Ecto neural progenitor cell (in vitro differentiated cells): Measurements from ENCODE around the gene CHKA.
"Not testable (repeated sequence)": the region's sequence is repeated elsewhere in the genome, so short reads cannot be mapped to it uniquely, and the experiment has no call there.

Experiments used
- DNase-seq: peaks from one replicate; pipeline ENCODE4 v3.0.0-alpha.2; 2018; ENCODE audit warnings: low spot score

CHKA gene

DNA sequence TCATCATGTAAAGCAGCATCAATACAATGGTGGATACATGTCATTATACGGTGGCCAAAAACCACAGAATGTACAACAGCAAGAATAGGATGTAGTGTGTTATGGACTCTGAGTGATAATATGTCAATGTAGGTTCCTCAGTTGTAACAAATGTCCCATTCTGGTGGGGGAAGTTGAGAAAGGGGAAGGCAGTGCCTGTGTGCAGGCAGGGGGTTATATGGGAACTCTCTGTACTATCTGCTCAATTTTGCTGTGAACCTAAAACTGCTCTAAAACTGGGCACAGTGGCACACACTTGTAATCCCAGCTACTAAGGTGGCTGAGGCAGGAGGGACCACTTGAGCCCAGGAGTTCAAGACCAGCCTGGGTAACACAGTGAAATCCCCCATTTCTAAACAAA, 5.9 kb downstream of the CHKA start:
- DNase-seq: no peak

DNA sequence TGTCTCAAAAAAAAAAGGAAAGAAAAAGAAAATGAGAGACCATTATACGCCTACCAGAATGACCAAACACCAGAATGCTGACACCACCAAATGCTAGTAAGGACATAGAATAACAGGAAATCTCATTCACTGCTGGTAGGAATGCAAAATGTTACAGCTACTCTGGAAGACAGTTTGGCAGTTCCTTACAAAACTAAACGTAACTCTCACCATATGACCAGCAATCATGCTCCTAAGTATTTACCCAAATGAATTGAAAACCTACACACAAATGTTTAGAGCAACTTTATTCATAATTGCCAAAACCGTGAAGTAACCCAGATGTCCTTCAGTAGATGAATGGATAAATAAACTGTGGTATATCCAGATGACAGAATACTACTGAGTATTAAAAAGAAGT, 7.2 kb downstream of the CHKA start:
- DNase-seq: no peak

DNA sequence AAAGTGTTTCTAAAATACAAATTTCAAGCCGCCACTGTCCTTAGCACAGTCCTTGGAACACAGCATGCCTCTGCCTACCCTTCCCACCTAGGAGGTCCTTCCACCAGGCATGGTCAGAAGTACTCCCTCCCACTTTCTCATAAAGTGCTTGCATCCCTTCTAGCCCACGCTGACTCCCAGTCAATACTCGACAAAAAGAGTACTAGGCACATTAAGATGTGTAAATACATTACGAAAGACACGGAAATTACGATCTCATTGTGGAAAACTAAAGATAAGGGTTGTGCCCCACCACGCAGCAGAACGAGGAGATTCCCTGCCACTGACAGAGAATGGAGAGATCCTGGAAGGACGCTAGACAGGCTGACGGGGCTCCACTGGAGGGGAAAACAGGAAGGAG, 13.5 kb downstream of the CHKA start:
- DNase-seq: no peak

DNA sequence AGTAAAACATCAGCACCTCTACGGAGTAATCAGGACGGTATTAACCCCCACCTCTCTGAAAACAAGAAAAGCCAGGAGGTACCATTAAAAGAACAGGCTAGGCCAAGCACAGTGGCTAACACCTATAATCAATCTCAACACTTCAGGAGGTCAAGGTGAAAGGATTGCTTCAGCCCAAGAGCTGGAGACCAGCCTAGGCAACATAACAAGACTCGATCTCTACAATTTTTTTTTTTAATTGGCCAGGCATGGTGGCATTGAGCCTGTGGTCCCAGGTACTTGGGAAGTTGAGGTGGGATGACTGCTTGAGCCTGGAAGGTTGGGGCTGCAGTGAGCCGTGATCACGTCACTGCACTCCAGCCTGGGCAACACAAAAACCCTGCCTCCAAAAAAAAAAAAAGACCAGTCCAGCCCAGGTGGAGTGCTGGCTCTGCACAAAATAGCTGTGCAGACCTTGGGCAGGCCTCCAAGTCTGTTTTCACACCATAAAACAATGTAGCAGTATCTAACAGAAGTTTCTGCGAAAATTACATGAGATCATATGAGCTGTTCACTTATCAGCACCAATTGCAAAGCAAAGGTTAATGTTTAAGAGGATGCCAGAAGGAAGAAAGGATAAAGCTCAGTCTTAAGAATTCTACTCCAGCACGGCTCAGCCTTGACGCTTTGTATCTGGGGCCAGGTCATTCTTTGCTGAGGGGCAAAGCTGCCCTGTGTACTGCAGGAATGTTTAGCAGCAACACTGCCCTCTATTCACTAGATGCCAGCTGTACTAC, 14.8 kb downstream of the CHKA start:
- no peak for DNase-seq

DNA sequence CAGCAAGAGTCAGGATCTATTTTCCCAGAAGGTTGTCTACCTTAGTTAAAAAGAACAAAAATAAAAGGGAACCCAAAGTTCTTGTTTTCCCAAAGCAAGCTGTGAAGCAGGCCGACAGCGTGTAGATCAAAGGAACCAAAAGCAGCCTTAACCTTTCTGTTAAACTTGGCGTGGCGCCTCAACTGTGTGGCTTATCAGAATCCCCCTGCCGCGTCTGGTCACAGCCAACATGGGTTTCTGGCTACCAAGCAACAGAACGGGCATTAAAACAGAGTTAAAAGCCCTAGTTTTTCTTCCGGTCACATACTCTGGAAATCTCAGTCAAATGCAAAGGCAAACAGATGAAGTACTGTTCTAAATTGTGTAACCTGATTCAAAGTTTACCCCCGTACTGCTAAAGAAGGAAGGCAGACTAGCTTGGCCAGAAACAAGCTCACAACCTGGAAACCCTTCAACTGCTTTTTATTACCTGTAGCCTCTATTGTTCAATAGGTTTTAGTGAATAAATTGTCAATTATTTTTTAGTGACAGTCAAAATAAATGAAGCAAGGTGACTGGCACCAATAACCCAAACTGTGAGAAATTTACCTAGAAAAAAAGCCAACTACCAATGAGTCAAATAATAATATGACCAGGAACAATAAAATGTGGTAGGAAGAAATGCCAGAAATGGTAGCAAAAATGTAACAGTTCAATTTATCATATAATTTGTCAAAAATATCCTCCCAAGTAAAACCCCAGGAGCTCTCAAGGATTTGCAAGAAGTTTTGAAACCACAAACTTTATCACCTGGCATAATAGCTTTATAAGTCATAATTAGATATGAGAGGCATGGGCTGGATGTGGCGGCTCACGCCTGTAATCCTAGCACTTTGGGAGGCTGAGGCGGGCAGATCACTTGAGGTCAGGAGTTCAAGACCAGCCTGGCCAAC, 21.4 kb downstream of the CHKA start:
- DNase-seq: no peak

DNA sequence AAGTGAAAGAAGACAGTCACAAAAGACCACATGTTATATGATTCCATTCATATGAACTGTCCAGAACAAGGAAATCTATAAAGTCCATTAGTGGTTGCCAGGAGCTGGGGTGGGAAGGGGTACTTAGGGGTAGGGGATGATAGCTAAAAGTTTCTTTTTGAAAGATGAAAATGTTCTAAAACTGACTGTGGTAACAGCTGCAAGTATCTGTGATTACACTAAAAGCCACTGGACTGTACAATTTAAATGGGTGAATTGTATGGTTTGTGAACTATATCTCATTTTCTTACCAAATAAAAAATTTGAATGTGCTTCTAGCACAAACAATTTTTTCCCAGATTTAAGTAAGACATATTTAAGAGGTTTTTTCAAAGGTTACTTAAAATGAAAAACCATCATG, 22.1 kb downstream of the CHKA start:
- no peak for DNase-seq

DNA sequence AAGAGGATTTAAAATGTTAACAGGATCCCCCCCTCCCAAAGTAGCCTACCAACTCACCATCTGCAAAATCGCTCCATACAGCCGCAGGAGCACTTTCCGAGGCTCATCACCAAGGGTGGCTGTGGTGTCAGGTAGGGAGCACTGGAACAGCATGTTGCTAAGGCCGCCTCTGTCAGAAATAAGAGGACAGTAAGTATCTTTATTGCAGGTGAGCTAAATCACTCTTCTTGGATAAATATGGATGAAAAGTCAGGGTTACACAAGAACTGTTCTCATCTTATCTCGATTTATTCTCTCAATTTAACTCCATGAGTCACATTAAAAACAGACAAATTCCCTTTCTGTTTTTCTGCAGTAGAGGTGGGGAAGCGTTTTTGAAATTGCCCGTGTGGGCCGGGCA, 24.2 kb downstream of the CHKA start:
- no peak for DNase-seq

DNA sequence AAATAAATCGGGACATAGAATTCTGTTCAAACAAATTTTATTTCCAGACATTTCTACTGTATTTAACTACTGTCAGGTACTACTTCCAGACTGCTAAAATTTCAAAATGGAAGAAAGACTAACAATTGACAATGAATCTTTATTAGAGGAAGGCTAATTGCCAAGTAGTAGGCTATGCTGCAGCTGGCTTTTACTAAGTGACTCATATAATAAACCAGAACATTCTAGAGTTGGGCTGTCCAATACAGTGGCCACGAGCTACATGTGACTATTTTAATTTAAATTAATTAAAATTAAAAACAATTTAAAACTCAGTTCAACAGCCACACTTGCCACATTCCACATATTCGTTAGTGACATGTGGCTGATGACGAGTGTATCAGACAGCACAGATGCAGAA, 27.6 kb downstream of the CHKA start:
- DNase-seq: no peak

DNA sequence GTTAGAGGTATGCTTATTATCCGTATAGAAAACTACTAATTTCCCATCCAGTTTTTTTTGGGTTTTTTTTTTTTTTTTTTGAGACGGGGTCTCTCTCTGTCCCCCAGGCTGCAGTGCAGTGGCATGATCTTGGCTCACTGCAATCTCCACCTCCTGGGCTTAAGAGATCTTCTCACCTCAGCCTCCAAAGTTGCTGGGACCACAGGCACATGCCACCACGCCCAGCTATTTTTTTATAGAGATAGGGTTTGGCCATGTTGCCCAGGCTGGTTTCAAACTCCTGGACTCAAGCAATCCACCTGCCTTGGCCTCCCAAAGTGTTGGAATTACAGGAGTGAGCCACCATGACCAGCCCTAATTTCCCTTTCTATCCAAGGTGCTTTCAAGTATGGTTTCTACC, 28.2 kb downstream of the CHKA start:
- DNase-seq: not testable (repeated sequence)

DNA sequence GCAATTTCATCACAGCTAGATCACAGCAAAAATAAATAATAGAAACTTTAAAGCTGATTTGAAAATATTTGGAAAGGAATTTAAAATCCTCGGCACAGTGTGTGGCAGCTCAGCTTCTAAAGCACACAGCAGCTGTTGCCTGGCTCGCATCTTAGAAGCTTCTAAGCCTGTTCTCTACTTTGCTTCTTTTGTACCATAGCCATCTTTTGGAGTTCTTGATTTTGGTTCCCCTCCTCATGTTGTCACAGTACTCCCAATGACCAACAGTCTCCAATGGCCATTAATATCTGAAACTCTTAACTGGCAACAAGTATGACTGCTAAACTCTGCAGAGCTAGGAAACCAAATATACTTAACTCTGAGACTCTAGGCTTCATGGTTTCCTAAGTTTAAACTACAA, 28.8 kb downstream of the CHKA start:
- DNase-seq: no peak

DNA sequence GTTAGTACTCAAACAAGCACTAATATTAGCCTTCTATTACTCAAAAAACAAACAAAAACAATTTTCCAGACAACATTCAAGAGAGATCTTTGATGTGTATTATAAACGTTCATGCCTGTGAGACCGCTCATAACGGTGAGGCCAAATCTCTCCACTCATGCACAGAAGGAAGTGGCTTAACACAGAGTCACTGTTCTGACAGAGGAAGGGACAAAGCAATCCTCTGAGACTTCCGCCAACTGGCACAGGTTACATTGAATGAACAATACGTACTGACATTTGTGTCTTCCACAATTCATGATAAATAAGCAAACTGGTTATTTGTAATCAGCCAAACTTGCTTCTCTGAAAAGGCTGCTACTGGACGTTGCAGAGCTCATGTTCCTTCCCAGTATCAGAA, 30.5 kb downstream of the CHKA start:
- DNase-seq: no peak

DNA sequence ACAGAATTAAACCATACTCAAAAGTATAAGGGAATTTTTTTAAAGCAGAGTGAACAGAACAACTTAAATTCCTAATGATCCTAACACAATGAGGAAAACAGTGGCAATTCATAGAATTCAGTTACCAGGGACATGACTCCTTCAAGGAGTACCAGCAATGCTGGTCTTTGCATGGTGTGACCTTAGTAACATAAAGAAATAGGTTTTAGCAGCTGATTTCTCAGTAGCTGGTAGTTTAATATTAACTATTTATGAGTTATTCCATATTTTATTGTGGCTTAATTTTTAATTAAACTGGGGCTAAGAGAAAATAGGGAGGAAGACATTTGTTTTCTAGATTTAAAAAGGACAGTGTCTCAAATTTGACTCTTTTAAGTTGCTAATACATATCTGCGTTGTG, 30.9 kb downstream of the CHKA start:
- no peak for DNase-seq

DNA sequence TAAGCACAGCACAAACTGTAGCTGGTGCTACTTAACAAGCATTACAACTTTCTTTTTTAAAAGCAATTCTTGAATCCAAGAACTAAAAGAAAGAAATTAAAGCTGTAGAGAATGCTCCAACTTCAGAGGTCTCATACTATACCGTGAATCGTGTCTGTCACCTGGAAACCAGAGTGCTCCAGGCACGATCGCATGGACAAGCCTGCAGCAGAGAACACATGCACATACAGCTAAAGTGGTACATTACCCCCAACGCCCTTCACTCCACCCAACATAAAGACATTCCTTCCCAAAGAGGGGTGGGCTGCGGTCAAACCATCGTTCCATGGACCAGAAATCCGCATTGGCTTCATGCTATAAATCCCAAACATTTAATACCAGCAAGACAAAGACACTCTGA, 31.5 kb downstream of the CHKA start:
- DNase-seq: no peak

DNA sequence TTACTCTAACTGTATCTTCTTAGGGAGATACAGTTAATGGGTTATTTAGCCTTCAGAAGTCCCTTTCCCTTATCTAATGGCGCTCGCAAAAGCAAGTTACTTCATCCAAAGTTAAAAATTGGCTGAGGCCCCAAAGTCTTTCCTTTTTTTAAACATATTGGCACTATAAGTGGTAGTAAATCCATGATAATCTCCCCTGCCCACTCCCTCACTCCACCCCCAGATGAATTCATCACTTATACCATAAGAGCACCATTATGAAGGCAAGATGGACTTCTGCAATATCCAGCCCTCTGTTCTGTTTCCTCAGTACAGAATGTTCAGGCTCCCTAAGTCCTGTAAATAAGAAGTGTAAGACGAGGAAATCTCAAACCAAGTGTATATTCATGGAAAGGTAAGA, 37.7 kb downstream of the CHKA start:
- no peak for DNase-seq

DNA sequence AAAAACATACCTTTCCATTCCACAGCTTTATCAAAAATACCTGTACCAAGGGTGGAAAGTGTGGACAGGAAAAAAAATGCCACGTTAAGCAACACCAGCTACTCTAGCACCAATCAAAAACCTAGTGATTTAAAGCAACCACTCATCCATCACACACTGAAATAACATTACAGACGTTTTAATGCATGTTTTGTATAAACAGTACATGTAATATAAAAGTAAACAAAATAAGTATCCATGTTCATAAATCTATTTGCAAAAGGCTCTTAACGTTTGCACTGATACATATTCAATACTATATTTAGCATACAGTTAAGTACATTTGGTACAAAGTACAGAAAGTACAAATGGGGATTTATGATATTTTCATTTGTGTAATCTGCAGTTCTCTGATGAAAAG, 38.7 kb downstream of the CHKA start:
- no peak for DNase-seq

DNA sequence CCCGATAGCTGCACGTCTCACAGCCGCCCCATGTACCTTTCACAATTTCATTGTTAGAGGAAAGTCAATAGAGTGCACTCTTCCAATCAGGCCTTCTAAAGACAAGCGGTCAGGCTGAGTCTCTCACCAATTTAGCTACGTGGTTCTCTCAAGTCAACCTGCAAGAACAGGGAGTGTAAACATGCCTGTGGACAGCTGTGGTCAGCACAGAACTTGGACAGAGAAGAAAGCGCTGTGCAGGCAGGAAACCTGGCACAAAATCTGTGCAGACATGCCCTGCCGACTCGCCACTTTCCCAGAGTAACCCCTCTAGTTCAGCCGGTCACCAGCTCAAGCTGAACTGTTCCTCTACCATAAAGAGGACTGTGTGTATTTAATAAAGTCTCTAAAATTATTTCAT, 39.5 kb downstream of the CHKA start:
- no peak for DNase-seq

DNA sequence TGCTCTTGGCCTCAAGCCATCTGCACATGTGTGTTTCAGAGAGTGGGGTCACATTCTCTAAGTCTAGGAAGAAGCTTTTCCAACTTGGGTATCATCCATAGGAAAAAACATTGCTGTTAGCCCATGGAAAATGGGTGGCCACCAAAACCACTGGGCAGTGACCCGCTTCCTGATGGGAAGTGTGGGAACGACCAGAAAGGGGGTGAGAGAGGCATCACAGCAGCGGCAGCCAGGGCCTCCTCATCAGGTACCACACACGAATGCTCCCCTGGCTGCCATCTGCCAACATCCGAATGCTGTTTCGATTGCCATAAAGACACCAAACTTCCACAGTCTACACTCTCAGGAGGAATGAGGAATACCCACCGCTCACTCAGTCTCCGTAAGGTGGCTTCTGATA, 40.3 kb downstream of the CHKA start:
- no peak for DNase-seq

DNA sequence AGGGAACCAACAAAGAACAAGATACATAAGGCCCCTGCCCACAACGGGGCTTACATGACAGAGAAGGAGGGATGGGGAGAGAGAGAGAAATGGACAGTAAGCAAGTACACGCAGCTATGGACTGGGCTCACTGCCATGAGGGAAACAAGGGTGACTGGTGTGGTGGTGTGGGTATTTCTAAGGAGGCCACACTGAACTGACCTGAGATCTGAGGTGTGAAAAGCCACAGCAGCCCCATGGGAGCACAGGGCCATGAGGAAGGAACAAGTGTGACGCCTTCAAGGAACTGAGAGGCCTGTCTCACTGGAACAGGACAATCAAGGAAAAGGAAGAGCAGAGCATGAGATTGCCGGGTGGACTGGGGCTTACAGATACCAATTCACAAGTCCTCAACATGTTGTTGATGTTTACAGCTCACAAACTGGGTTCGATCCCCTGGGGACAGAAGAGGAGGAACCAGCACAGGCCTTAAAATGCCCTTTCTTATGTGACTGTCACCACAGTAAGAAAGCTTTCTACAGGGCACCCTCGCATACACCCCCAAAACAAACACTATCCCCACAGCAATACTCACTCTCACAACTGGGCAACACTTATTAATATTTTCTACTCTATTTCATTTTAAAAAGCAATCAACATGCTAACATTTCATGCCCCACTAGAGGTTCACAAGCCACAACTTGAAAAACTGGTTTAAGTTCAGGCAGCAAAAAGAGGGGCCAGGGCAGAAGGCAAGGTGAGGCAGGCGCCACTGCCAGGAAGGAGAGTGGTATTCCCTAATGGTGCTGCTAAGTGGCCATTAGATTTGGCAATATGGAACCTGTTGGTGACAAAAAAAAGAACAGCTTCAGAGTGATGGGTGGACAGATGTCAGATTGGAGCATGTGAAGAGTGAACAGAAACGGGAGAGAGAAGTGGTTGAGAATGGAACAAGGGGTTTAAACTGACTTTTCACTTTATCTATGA, 43.3 kb downstream of the CHKA start:
- DNase-seq: no peak

DNA sequence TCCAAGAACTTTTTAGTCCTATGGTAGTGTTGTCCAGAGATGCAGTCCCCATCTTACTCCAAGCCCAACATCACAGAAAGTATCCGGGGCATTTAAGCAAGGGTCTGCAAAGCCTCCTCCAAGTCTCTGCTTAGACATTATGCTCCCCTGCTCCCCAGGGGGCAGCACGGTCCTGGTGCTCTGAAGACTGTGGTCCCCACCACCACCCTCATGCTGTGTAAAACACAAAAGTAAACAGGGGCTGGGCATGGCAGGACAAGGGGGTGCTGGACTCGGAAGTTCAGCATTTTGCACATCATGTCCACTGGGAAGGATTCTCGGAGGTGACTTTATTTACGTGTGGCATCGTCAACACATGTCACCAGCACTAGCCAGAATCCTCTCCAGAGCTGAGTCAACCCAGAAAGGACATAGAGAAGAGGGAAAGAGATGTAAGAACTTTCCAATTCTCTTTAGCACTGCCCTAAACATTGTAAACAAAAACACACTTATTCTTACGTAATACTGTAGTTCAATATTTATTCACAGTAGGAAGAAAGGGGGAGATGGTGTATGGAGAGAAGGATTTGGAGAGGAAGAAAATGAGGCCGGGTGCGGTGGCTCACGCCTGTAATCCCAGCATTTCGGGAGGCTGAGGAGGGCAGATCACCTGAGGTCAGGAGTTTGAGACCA, 44.7 kb downstream of the CHKA start:
- no peak for DNase-seq

DNA sequence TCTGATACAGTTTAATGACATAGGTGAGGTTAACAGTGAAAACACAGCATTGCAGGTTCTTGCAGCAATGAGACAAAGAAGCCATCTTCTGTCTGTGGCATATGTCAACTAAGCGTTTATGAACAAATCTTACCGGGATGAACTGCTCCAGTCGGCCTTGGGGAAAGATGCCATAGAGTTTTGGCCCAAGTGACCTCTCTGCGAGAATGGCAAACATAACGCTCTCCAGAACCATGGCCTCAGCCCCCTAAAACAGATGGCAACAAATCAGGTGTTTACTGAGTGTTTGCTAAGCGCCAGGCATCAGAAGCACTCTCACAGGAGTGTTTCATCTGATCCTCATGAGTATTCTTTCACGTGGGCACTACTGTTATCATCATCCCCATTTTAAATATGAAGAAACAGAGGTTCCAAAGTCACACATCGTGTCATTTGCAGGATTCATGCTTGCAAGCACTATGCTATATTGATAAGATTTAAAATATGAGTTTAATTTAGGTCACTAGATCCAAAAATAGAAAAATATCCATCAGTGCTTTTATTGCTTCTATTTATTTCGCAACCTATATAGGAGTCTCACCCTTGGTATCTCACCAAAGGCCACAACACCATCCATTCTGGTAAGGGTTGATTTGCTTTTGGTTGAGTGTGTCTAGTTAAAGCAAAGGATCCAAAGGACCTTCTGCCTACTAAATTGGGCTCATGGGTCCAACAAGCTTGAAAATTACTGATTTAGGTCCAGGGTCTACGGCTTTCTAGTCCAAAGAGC, 46.4 kb downstream of the CHKA start:
- no peak for DNase-seq
